ENCODE data around the gene CDH11.

The CDH11 gene

GRCh38 chr16:64964126-64964540 is 157.7 kb downstream of the CDH11 start:
- Histone ChIP-seq H3K4me3 (ENCODE audit: low read length, poor library complexity, severe bottlenecking) (no peak overlapping the region), H3K4me2 (ENCODE audit: low read depth, low read length, poor library complexity, severe bottlenecking) (no peak overlapping the region), H4K20me1 (ENCODE audit: insufficient read depth, low read length, poor library complexity, severe bottlenecking) (no peaks in the 10 kb centered on the region), H3F3A (ENCODE audit: low read depth) (no peaks in the 10 kb centered on the region), H3K79me2 (ENCODE audit: insufficient read depth, low read length) (no peaks in the 10 kb centered on the region), H3K9ac (ENCODE audit: low read depth, low read length, poor library complexity, severe bottlenecking) (no peak overlapping the region), H3K27me3 (ENCODE audit: insufficient read depth, low read length, poor library complexity, severe bottlenecking) (no peaks in the 10 kb centered on the region), H2AFZ (ENCODE audit: low read length) (no peak overlapping the region), H3K9me2 (replicated peaks; ENCODE audit: low read depth, low read length) (0 out of 2 replicates have a peak, but pooled peaks cover 4% of the 10 kb centered on the region), H3K36me3 (ENCODE audit: insufficient read depth, low read length) (no peaks in the 10 kb centered on the region), H3K9me3 (ENCODE audit: insufficient read depth, low read depth, low read length) (no peaks in the 10 kb centered on the region), H3K4me1 (ENCODE audit: insufficient read depth, low read length, poor library complexity, severe bottlenecking) (no peaks in the 10 kb centered on the region)
- no peak for TF ChIP-seq CTCF (conservative IDR thresholded peaks at IDR 0.05; ENCODE audit: low read length)
- no peak for TF ChIP-seq EZH2phosphoT487 (IDR thresholded peaks at IDR 0.05; ENCODE audit: borderline replicate concordance)

- Histone ChIP-seq H3K27me3 (ENCODE audit: insufficient read depth, low read length, poor library complexity, severe bottlenecking) (no peaks in the 10 kb centered on the region), H3K4me3 (ENCODE audit: low read length, poor library complexity, severe bottlenecking) (no peak overlapping the region), H3K9me2 (replicated peaks; ENCODE audit: low read depth, low read length) (0 out of 2 replicates have a peak, but pooled peaks cover under 1% of the 10 kb centered on the region), H3K9ac (ENCODE audit: low read depth, low read length, poor library complexity, severe bottlenecking) (no peak overlapping the region), H3K4me1 (ENCODE audit: insufficient read depth, low read length, poor library complexity, severe bottlenecking) (no peaks in the 10 kb centered on the region), H3F3A (ENCODE audit: low read depth) (no peaks in the 10 kb centered on the region), H4K20me1 (ENCODE audit: insufficient read depth, low read length, poor library complexity, severe bottlenecking) (no peaks in the 10 kb centered on the region), H3K9me3 (ENCODE audit: insufficient read depth, low read depth, low read length) (no peaks in the 10 kb centered on the region), H3K79me2 (ENCODE audit: insufficient read depth, low read length) (no peaks in the 10 kb centered on the region), H2AFZ (ENCODE audit: low read length) (no peak overlapping the region), H3K36me3 (ENCODE audit: insufficient read depth, low read length) (no peaks in the 10 kb centered on the region), H3K4me2 (ENCODE audit: low read depth, low read length, poor library complexity, severe bottlenecking) (no peak overlapping the region)
- no peak for TF ChIP-seq CTCF (conservative IDR thresholded peaks at IDR 0.05; ENCODE audit: low read length)
- no peak for TF ChIP-seq EZH2phosphoT487 (IDR thresholded peaks at IDR 0.05; ENCODE audit: borderline replicate concordance)
These were observed 159.1 kb downstream of the CDH11 start for GRCh38 chr16:64962786-64963185.

- no peak overlapping the region for H3K9ac ChIP-seq (ENCODE audit: low read depth, low read length, poor library complexity, severe bottlenecking)
- no peaks in the 10 kb centered on the region for H3K79me2 ChIP-seq (ENCODE audit: insufficient read depth, low read length)
- no peaks in the 10 kb centered on the region for H3K27me3 ChIP-seq (ENCODE audit: insufficient read depth, low read length, poor library complexity, severe bottlenecking)
- no peaks in the 10 kb centered on the region for H3K9me3 ChIP-seq (ENCODE audit: insufficient read depth, low read depth, low read length)
- no peaks in the 10 kb centered on the region for H4K20me1 ChIP-seq (ENCODE audit: insufficient read depth, low read length, poor library complexity, severe bottlenecking)
- no peaks in the 10 kb centered on the region for H3K9me2 ChIP-seq (replicated peaks; ENCODE audit: low read depth, low read length)
- H3F3A ChIP-seq (ENCODE audit: low read depth) = no peaks in the 10 kb centered on the region
- no peak overlapping the region for H2AFZ ChIP-seq (ENCODE audit: low read length)
- TF ChIP-seq CTCF (conservative IDR thresholded peaks at IDR 0.05; ENCODE audit: low read length) = no peak
- no peak for TF ChIP-seq EZH2phosphoT487 (IDR thresholded peaks at IDR 0.05; ENCODE audit: borderline replicate concordance)
- H3K36me3 ChIP-seq (ENCODE audit: insufficient read depth, low read length) = no peaks in the 10 kb centered on the region
- no peaks in the 10 kb centered on the region for H3K4me1 ChIP-seq (ENCODE audit: insufficient read depth, low read length, poor library complexity, severe bottlenecking)
- no peak overlapping the region for H3K4me2 ChIP-seq (ENCODE audit: low read depth, low read length, poor library complexity, severe bottlenecking)
- no peak overlapping the region for H3K4me3 ChIP-seq (ENCODE audit: low read length, poor library complexity, severe bottlenecking)
These were observed 164.6 kb downstream of the CDH11 start for GRCh38 chr16:64957246-64957645.

All from Loucy (cell line).